Measurements from ENCODE around the gene SRPK2.

SRPK2 gene

GRCh38 chr7:105205592-105206237 is 183.0 kb downstream of the SRPK2 start:
- H3K4me1 ChIP-seq = peaks cover 5% of the 10 kb centered on the region
- H3K27me3 ChIP-seq = no peaks in the 10 kb centered on the region
- no peaks in the 10 kb centered on the region; the same call in 1 of the 2 replicates for H3K36me3 ChIP-seq
- no peak overlapping the region for H3K4me3 ChIP-seq (ENCODE audit: low read depth, low read length)
- DNase-seq = no peak
- no peaks in the 10 kb centered on the region for H3K9me3 ChIP-seq
- TF ChIP-seq, protein P1, sequence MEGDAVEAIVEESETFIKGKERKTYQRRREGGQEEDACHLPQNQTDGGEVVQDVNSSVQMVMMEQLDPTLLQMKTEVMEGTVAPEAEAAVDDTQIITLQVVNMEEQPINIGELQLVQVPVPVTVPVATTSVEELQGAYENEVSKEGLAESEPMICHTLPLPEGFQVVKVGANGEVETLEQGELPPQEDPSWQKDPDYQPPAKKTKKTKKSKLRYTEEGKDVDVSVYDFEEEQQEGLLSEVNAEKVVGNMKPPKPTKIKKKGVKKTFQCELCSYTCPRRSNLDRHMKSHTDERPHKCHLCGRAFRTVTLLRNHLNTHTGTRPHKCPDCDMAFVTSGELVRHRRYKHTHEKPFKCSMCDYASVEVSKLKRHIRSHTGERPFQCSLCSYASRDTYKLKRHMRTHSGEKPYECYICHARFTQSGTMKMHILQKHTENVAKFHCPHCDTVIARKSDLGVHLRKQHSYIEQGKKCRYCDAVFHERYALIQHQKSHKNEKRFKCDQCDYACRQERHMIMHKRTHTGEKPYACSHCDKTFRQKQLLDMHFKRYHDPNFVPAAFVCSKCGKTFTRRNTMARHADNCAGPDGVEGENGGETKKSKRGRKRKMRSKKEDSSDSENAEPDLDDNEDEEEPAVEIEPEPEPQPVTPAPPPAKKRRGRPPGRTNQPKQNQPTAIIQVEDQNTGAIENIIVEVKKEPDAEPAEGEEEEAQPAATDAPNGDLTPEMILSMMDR (IDR thresholded peaks at IDR 0.05; ENCODE audit: low read depth, low read length) = no peak

DNA sequence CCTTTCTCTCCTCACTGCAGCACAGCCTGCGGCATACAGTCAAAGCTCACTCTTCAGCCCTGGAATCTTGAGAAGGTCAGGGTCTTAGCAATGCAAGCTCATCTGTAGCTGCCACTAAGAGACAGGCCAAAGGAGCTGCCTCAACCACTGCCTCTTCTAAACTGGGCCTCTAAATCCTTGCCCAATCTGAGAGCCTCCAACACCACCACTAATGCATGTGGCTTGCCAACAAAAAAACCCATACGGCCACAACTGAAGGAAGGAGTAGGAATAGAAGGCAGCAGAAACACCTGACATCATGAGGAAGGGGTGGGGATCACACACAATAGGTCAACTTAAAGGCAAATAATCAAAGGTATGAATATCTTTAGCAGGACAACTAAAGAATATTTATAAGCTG is 183.8 kb downstream of the SRPK2 start:
- TF ChIP-seq, protein P1 (IDR thresholded peaks at IDR 0.05; ENCODE audit: low read depth, low read length) = no peak
- no peaks in the 10 kb centered on the region; the same call in 1 of the 2 replicates for H3K36me3 ChIP-seq
- no peak overlapping the region for H3K4me3 ChIP-seq (ENCODE audit: low read depth, low read length)
- no peaks in the 10 kb centered on the region for H3K27me3 ChIP-seq
- no peak for DNase-seq
- H3K9me3 ChIP-seq = no peaks in the 10 kb centered on the region
- no peaks in the 10 kb centered on the region for H3K4me1 ChIP-seq

DNA sequence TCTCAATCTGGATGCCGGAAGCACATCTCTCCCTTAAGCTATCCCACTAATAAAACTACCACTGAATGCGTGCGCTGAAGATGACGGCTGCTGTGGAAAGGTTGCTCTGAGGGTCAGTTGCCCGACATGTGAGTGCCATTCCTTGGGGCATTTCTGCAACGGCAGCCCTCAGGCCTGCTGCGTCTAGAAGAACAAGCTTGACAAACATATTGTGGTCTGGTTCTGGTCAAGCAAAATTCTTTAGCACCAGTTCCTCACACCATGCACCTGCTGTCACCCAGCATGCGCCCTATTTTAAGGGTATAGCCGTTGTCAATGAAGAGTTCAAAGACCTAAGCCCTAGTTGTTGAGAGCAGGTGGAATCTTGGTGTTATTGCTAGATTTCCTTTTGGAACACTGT is 184.2 kb downstream of the SRPK2 start:
- Histone ChIP-seq H3K9me3 (no peaks in the 10 kb centered on the region), H3K4me3 (ENCODE audit: low read depth, low read length) (no peak overlapping the region), H3K27me3 (no peaks in the 10 kb centered on the region), H3K36me3 (no peaks in the 10 kb centered on the region; the same call in 1 of the 2 replicates), H3K4me1 (no peaks in the 10 kb centered on the region)
- TF ChIP-seq, protein P1 (IDR thresholded peaks at IDR 0.05; ENCODE audit: low read depth, low read length) = no peak
- no peak for DNase-seq

- H3K4me3 ChIP-seq (ENCODE audit: low read depth, low read length) = no peak overlapping the region
- DNase-seq = no peak
- H3K36me3 ChIP-seq = no peaks in the 10 kb centered on the region; the same call in 1 of the 2 replicates
- no peaks in the 10 kb centered on the region for H3K27me3 ChIP-seq
- TF ChIP-seq, protein P1 (IDR thresholded peaks at IDR 0.05; ENCODE audit: low read depth, low read length) = no peak
- H3K4me1 ChIP-seq = peaks cover 6% of the 10 kb centered on the region; the same call in 1 of the 2 replicates
- H3K9me3 ChIP-seq = no peaks in the 10 kb centered on the region
These were observed 186.1 kb downstream of the SRPK2 start for GRCh38 chr7:105202616-105203015.

DNA sequence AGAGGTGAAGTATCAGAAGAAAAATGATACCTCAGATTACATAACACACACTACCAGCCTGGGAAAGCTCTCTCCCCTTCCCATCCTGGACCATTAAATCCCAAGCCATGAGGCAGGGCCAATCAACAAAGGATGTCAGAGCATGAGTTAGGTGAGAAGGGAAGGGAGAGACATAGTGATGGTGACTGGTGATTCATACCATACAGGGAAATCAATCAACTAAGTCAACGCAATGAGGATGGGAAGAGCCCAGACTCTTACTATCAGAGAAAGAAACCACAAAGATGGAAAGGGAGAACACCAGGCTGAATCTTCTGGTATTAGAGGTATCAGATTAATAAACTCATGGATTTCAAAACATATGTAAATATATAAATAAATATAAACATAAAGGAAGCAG is 189.3 kb downstream of the SRPK2 start:
- DNase-seq = no peak
- Histone ChIP-seq H3K4me1 (peaks cover 6% of the 10 kb centered on the region; the same call in 1 of the 2 replicates), H3K4me3 (ENCODE audit: low read depth, low read length) (no peak overlapping the region), H3K9me3 (no peaks in the 10 kb centered on the region), H3K27me3 (no peaks in the 10 kb centered on the region), H3K36me3 (no peaks in the 10 kb centered on the region; the same call in 1 of the 2 replicates)
- TF ChIP-seq, protein P1 (IDR thresholded peaks at IDR 0.05; ENCODE audit: low read depth, low read length) = no peak

GRCh38 chr7:105198223-105198622 is 190.5 kb downstream of the SRPK2 start:
- Histone ChIP-seq H3K27me3 (no peaks in the 10 kb centered on the region), H3K9me3 (no peaks in the 10 kb centered on the region), H3K36me3 (no peaks in the 10 kb centered on the region; the same call in 1 of the 2 replicates), H3K4me1 (peaks cover 6% of the 10 kb centered on the region; the same call in 1 of the 2 replicates), H3K4me3 (ENCODE audit: low read depth, low read length) (no peak overlapping the region)
- peak; percentile 24 for DNase-seq
- TF ChIP-seq, protein P1 (IDR thresholded peaks at IDR 0.05; ENCODE audit: low read depth, low read length) = no peak
